K562 (cell line): Measurements from ENCODE around the gene PINK1. TPM values are rescaled to one million over a fixed set of nuclear protein-coding genes. Genes with fewer than 3 reads are reported as not detected.
A peak's percentile ranks its signal among the peaks of the same experiment; 100 is the strongest.

Experiments
- ELF1 ChIP-seq: fragments of 200-800 bp; sonication (Bioruptor generic); IDR thresholded peaks from 2 replicates; pipeline ENCODE4 v1.6.1; 2016; ENCODE audit warnings: missing genetic modification characterization, missing compliant biosample characterization
- ELF4 ChIP-seq: fragments of 450-650 bp; formaldehyde crosslinking; IDR thresholded peaks from 2 replicates; pipeline ENCODE4 v1.4.0; 2022; ENCODE audit warnings: missing genetic modification characterization
- GABPA ChIP-seq: fragments of 200-800 bp; sonication (Bioruptor generic); conservative IDR thresholded peaks from 2 replicates; pipeline ENCODE4 v1.6.1; 2016; ENCODE audit warnings: low read depth, missing genetic modification characterization, missing compliant biosample characterization
- HCFC1 ChIP-seq: IDR thresholded peaks from 2 replicates; pipeline ENCODE4 v1.6.1; 2012; ENCODE audit warnings: low read depth, low read length, improper control_type of control experiment
- HMG20B ChIP-seq: fragments of 250-450 bp; sonication (Bioruptor Pico); IDR thresholded peaks from 2 replicates; pipeline ENCODE4 v1.5.0; 2021; ENCODE audit warnings: mild to moderate bottlenecking
- IRF2 ChIP-seq: sonication (generic); formaldehyde crosslinking; IDR thresholded peaks from 2 replicates; pipeline ENCODE4 v1.8.1; 2022; ENCODE audit warnings: mild to moderate bottlenecking, missing genetic modification reagents
- MCM7 ChIP-seq, 2 experiments: fragments of 450-650 bp; IDR thresholded peaks; 2 replicates each; pipeline ENCODE4 v1.6.1; 2016 to 2018
- MECOM ChIP-seq: fragments of 250-450 bp; sonication (Bioruptor Pico); IDR thresholded peaks from 2 replicates; pipeline ENCODE4 v1.8.0; 2022; ENCODE audit warnings: inconsistent platforms
- RAD51 ChIP-seq: fragments of 450-650 bp; IDR thresholded peaks from 2 replicates; pipeline ENCODE4 v1.7.1; 2016; ENCODE audit warnings: low read depth, mild to moderate bottlenecking, borderline replicate concordance
- SMARCB1 ChIP-seq: IDR thresholded peaks from 2 replicates; pipeline ENCODE4 v1.6.1; 2011; ENCODE audit warnings: improper control_type of control experiment, low read depth; ENCODE audit not compliant: insufficient read length
- SMARCC2 ChIP-seq: fragments of 450-650 bp; IDR thresholded peaks from 2 replicates; pipeline ENCODE4 v1.6.1; 2017; ENCODE audit warnings: antibody characterized with exemption, moderate library complexity, mild to moderate bottlenecking, low read depth
- TCF3 ChIP-seq: sonication (generic); formaldehyde crosslinking; IDR thresholded peaks from 2 replicates; pipeline ENCODE4 v1.4.0; 2020; ENCODE audit warnings: mild to moderate bottlenecking, missing genetic modification reagents
- ZNF197 ChIP-seq: fragments of 200-800 bp; sonication (Bioruptor generic); IDR thresholded peaks from 2 replicates; pipeline ENCODE4 v1.6.1; 2016; ENCODE audit warnings: low read depth, missing genetic modification characterization, missing compliant biosample characterization
- ZNF239 ChIP-seq: fragments of 250-450 bp; sonication (Bioruptor Pico); IDR thresholded peaks from 2 replicates; pipeline ENCODE4 v1.4.0; 2020; ENCODE audit warnings: mild to moderate bottlenecking
- ZNF445 ChIP-seq: fragments of 250-450 bp; sonication (Bioruptor Pico); IDR thresholded peaks from 2 replicates; pipeline ENCODE4 v1.4.0; 2020; ENCODE audit warnings: low read depth, mild to moderate bottlenecking, moderate library complexity
- ZNF717 ChIP-seq: fragments of 250-450 bp; sonication (Bioruptor Pico); IDR thresholded peaks from 2 replicates; pipeline ENCODE4 v1.5.0; 2021
- polyA plus RNA-seq, 8 experiments: library from polyadenylated mRNA; depleted of rRNA in 4 of 8; stranded (reverse) in 5 of 8; unstranded in 3 of 8; fragments of >200 nt; fragmentation: Nextera tagmentation in 2 of 8; fragmentation: Illumina TruSeq in 1 of 8; extraction: Ambion mirVana in 2 of 8; extraction: Trizol in 1 of 8; gene quantifications; 2 replicates each; pipeline versions ENCODE4 v1.2.1 to v1.2.3, GENCODE V29; 2011 to 2014; ENCODE audit warnings: inconsistent platforms in 1 of 8, missing spikeins in 1 of 8
- total RNA-seq, 7 experiments: library from RNA; depleted of rRNA in 6 of 7; stranded (reverse); fragments of >200 nt in 6 of 7; fragmentation: Illumina TruSeq in 2 of 7; extraction: Trizol in 2 of 7; gene quantifications; 2 replicates each; pipeline versions ENCODE4 v1.2.1 to v1.2.3, GENCODE V29; 2011 to 2021; ENCODE audit warnings: low replicate concordance in 1 of 7
- TF ChIP-seq, protein P1 (sequence below), 2 experiments: fragments of 450-650 bp in 1 of 2; sonication (generic) in 1 of 2; formaldehyde crosslinking in 1 of 2; IDR thresholded peaks; 2 replicates each; pipeline versions ENCODE4 v1.7.1 to v1.9.0; 2016 to 2022; ENCODE audit warnings: inconsistent platforms in 1 of 2, mild to moderate bottlenecking in 1 of 2, missing genetic modification reagents in 1 of 2
- TF ChIP-seq, protein P2 (sequence below): fragments of 200-800 bp; sonication (Bioruptor generic); IDR thresholded peaks from 2 replicates; pipeline ENCODE4 v1.6.1; 2017; ENCODE audit warnings: missing genetic modification characterization, missing compliant biosample characterization
- TF ChIP-seq, protein P3 (sequence below): fragments of 250-450 bp; sonication (Bioruptor Pico); IDR thresholded peaks from 2 replicates; pipeline ENCODE4 v1.8.0; 2022; ENCODE audit warnings: moderate library complexity, mild to moderate bottlenecking, inconsistent platforms

Gene PINK1
- total and polyA plus RNA-seq, 9 of the 15 experiments (the other 6 are each of a cell fraction or from before 2014, with no cell fraction given): 1.5 to 11.3 (median 6.8) TPM

DNA sequence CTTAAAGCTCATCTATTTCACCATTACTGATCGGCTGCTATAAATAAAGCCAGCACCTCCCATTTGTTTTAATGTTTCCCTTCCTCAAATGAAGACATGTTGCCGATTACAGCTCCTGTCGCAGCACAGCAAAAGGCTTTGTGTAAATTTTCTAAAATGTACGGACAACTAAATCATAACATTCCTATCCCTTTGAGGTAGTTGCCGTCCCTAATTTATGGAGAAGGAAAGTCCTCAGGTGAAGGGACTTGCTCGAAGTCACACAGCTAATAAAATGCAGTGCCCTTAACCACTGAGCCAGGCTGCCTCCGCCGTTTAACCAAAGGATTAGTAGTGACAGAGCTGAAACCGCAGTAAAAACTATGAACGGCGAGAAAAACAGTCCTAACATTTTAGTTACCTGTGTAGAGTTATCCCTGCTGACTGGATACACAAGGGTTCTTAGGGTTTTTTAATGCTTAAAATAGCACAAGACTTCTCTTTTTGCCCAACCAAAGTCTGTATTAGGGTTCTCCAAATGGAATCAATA lies 871 bp downstream of the PINK1 start (continued):
- TF ChIP-seq, protein P1, sequence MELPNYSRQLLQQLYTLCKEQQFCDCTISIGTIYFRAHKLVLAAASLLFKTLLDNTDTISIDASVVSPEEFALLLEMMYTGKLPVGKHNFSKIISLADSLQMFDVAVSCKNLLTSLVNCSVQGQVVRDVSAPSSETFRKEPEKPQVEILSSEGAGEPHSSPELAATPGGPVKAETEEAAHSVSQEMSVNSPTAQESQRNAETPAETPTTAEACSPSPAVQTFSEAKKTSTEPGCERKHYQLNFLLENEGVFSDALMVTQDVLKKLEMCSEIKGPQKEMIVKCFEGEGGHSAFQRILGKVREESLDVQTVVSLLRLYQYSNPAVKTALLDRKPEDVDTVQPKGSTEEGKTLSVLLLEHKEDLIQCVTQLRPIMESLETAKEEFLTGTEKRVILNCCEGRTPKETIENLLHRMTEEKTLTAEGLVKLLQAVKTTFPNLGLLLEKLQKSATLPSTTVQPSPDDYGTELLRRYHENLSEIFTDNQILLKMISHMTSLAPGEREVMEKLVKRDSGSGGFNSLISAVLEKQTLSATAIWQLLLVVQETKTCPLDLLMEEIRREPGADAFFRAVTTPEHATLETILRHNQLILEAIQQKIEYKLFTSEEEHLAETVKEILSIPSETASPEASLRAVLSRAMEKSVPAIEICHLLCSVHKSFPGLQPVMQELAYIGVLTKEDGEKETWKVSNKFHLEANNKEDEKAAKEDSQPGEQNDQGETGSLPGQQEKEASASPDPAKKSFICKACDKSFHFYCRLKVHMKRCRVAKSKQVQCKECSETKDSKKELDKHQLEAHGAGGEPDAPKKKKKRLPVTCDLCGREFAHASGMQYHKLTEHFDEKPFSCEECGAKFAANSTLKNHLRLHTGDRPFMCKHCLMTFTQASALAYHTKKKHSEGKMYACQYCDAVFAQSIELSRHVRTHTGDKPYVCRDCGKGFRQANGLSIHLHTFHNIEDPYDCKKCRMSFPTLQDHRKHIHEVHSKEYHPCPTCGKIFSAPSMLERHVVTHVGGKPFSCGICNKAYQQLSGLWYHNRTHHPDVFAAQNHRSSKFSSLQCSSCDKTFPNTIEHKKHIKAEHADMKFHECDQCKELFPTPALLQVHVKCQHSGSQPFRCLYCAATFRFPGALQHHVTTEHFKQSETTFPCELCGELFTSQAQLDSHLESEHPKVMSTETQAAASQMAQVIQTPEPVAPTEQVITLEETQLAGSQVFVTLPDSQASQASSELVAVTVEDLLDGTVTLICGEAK (IDR thresholded peaks at IDR 0.05): 0 out of 2 replicates have a peak, but pooled peaks have one; percentile 48
- TF ChIP-seq, protein P1 (CRISPR knock-in tag; IDR thresholded peaks at IDR 0.05): no peak
- TF ChIP-seq ELF4: no peak
- TF ChIP-seq IRF2 (CRISPR knock-in tag): no peak
- TF ChIP-seq ELF1 (tag): no peak; the same call in 1 of the 2 replicates
- no peak for TF ChIP-seq ZNF445 (CRISPR knock-in tag)
- TF ChIP-seq, protein P2, sequence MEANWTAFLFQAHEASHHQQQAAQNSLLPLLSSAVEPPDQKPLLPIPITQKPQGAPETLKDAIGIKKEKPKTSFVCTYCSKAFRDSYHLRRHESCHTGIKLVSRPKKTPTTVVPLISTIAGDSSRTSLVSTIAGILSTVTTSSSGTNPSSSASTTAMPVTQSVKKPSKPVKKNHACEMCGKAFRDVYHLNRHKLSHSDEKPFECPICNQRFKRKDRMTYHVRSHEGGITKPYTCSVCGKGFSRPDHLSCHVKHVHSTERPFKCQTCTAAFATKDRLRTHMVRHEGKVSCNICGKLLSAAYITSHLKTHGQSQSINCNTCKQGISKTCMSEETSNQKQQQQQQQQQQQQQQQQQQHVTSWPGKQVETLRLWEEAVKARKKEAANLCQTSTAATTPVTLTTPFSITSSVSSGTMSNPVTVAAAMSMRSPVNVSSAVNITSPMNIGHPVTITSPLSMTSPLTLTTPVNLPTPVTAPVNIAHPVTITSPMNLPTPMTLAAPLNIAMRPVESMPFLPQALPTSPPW (CRISPR knock-in tag): no peak
- no peak for TF ChIP-seq SMARCB1
- no peak for TF ChIP-seq ZNF239 (CRISPR knock-in tag)
- TF ChIP-seq GABPA (tag): 0 out of 2 replicates have a peak, but pooled peaks have one; percentile 7
- no peak for TF ChIP-seq MECOM (CRISPR knock-in tag)
- no peak for TF ChIP-seq HMG20B
- TF ChIP-seq ZNF717 (CRISPR knock-in tag): no peak
- TF ChIP-seq MCM7 (IDR thresholded peaks at IDR 0.05): no peak
- TF ChIP-seq ZNF197 (CRISPR knock-in tag): no peak
- TF ChIP-seq TCF3 (CRISPR knock-in tag): no peak
- no peak for TF ChIP-seq SMARCC2
- TF ChIP-seq, protein P3, sequence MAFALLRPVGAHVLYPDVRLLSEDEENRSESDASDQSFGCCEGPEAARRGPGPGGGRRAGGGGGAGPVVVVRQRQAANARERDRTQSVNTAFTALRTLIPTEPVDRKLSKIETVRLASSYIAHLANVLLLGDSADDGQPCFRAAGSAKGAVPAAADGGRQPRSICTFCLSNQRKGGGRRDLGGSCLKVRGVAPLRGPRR (CRISPR knock-in tag): no peak
- TF ChIP-seq RAD51: 0 out of 2 replicates have a peak, but pooled peaks have one; percentile 30
- TF ChIP-seq HCFC1: no peak
